Measurements from ENCODE around the gene IRF9. TPM values are rescaled to one million over a fixed set of nuclear protein-coding genes. Genes with fewer than 3 reads are reported as not detected.

The IRF9 gene
- total and polyA plus RNA-seq, 2 of the 13 experiments (the other 11 are each of a cell fraction or from before 2014, with no cell fraction given), result 14.9 to 49.7 TPM

DNA sequence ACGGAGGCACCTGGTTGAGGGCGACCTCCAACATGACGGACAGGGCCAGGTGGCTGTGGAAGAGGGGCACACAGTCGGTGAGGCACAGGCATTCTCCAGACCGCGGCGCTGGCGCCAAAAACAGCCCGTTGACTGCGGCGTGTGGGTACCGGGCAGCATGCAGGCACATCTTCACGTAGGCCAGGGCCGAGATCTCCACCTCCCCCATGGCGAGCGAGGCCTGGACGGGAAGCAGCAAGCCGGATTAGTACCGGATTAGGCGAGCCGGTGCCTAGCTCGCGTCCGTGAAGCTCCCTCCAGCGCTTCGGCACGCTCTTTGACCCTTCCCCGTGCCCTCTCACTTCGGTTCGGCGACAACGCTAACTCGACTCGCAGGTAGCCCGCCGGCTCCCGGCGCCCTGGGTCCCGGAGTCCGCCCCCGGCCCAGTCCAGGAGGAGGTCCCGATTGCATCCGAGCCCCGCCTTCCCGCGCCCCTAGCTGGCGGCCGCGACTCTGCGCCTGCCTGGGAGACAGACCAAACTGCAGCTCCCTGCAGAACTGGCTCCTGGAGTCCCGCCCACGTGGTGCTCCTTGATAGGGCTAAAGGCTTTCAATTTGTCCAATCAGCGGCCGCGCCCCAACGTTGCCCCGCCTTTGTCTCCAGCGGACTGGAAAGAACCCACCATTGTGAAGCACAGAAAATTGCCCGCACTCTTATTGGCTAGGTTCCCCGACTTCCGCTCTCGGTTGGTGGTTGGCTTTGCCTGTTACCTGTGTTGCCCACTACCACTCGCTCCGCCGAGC is 19.8 kb upstream of the IRF9 start, which contains the start of gene EMC9 (continued):
- TF ChIP-seq, protein P1, sequence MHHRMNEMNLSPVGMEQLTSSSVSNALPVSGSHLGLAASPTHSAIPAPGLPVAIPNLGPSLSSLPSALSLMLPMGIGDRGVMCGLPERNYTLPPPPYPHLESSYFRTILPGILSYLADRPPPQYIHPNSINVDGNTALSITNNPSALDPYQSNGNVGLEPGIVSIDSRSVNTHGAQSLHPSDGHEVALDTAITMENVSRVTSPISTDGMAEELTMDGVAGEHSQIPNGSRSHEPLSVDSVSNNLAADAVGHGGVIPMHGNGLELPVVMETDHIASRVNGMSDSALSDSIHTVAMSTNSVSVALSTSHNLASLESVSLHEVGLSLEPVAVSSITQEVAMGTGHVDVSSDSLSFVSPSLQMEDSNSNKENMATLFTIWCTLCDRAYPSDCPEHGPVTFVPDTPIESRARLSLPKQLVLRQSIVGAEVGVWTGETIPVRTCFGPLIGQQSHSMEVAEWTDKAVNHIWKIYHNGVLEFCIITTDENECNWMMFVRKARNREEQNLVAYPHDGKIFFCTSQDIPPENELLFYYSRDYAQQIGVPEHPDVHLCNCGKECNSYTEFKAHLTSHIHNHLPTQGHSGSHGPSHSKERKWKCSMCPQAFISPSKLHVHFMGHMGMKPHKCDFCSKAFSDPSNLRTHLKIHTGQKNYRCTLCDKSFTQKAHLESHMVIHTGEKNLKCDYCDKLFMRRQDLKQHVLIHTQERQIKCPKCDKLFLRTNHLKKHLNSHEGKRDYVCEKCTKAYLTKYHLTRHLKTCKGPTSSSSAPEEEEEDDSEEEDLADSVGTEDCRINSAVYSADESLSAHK (CRISPR knock-in tag; IDR thresholded peaks at IDR 0.05; ENCODE audit: borderline replicate concordance), result no peak
- peak; percentile 99 for TF ChIP-seq NFYB (CRISPR knock-in tag; IDR thresholded peaks at IDR 0.05)
- peak; percentile 67; the same call in 1 of the 2 replicates for TF ChIP-seq ONECUT2 (CRISPR knock-in tag; IDR thresholded peaks at IDR 0.05)
- TF ChIP-seq, protein P2, sequence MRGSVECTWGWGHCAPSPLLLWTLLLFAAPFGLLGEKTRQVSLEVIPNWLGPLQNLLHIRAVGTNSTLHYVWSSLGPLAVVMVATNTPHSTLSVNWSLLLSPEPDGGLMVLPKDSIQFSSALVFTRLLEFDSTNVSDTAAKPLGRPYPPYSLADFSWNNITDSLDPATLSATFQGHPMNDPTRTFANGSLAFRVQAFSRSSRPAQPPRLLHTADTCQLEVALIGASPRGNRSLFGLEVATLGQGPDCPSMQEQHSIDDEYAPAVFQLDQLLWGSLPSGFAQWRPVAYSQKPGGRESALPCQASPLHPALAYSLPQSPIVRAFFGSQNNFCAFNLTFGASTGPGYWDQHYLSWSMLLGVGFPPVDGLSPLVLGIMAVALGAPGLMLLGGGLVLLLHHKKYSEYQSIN (CRISPR knock-in tag; IDR thresholded peaks at IDR 0.05; ENCODE audit: borderline replicate concordance), result no peak
- no peak for TF ChIP-seq ZNF75D (CRISPR knock-in tag; IDR thresholded peaks at IDR 0.05; ENCODE audit: borderline replicate concordance)
- peak; percentile 77; the same call in 1 of the 2 replicates for TF ChIP-seq ELF4 (CRISPR knock-in tag; IDR thresholded peaks at IDR 0.05; ENCODE audit: borderline replicate concordance)
- peak; percentile 79; the same call in 1 of the 2 replicates for TF ChIP-seq LBX2 (CRISPR knock-in tag; IDR thresholded peaks at IDR 0.05; ENCODE audit: borderline replicate concordance)
- TF ChIP-seq, protein P3, sequence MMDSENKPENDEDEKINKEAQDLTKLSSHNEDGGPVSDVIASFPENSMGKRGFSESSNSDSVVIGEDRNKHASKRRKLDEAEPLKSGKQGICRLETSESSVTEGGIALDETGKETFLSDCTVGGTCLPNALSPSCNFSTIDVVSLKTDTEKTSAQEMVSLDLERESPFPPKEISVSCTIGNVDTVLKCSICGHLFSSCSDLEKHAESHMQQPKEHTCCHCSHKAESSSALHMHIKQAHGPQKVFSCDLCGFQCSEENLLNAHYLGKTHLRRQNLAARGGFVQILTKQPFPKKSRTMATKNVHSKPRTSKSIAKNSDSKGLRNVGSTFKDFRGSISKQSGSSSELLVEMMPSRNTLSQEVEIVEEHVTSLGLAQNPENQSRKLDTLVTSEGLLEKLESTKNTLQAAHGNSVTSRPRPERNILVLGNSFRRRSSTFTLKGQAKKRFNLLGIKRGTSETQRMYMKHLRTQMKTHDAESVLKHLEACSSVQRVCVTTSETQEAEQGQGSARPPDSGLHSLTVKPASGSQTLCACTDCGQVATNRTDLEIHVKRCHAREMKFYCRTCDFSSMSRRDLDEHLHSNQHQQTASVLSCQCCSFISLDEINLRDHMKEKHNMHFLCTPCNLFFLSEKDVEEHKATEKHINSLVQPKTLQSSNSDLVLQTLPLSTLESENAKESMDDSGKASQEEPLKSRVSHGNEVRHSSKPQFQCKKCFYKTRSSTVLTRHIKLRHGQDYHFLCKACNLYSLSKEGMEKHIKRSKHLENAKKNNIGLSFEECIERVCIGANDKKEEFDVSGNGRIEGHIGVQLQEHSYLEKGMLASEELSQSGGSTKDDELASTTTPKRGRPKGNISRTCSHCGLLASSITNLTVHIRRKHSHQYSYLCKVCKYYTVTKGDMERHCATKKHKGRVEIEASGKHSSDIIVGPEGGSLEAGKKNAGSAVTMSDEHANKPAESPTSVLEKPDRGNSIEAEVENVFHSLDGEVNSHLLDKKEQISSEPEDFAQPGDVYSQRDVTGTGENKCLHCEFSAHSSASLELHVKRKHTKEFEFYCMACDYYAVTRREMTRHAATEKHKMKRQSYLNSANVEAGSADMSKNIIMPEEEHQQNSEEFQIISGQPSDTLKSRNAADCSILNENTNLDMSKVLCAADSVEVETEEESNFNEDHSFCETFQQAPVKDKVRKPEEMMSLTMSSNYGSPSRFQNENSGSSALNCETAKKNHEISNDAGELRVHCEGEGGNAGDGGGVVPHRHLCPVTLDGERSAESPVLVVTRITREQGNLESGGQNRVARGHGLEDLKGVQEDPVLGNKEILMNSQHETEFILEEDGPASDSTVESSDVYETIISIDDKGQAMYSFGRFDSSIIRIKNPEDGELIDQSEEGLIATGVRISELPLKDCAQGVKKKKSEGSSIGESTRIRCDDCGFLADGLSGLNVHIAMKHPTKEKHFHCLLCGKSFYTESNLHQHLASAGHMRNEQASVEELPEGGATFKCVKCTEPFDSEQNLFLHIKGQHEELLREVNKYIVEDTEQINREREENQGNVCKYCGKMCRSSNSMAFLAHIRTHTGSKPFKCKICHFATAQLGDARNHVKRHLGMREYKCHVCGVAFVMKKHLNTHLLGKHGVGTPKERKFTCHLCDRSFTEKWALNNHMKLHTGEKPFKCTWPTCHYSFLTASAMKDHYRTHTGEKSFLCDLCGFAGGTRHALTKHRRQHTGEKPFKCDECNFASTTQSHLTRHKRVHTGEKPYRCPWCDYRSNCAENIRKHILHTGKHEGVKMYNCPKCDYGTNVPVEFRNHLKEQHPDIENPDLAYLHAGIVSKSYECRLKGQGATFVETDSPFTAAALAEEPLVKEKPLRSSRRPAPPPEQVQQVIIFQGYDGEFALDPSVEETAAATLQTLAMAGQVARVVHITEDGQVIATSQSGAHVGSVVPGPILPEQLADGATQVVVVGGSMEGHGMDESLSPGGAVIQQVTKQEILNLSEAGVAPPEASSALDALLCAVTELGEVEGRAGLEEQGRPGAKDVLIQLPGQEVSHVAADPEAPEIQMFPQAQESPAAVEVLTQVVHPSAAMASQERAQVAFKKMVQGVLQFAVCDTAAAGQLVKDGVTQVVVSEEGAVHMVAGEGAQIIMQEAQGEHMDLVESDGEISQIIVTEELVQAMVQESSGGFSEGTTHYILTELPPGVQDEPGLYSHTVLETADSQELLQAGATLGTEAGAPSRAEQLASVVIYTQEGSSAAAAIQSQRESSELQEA (CRISPR knock-in tag; IDR thresholded peaks at IDR 0.05; ENCODE audit: not compliant biosample characterization), result peak; percentile 97
- TF ChIP-seq ZNF597 (CRISPR knock-in tag; IDR thresholded peaks at IDR 0.05), result 0 out of 2 replicates have a peak, but pooled peaks have one; percentile 15
- TF ChIP-seq GZF1 (CRISPR knock-in tag; IDR thresholded peaks at IDR 0.05), result no peak
- peak; percentile 68 for TF ChIP-seq HOXD1 (CRISPR knock-in tag; IDR thresholded peaks at IDR 0.05)
- TF ChIP-seq FOSL2 (CRISPR knock-in tag; IDR thresholded peaks at IDR 0.05), result peak; percentile 24; the same call in 1 of the 2 replicates

All from HepG2 (cell line).